ENCODE measurements around the gene FBLL1. TPM values are rescaled to one million over a fixed set of nuclear protein-coding genes. Genes with fewer than 3 reads are reported as not detected.

Gene FBLL1
- total RNA-seq, 1 experiment from 2014 or later: 0.07 TPM

GRCh38 chr5:168525856-168526255 lies 3.2 kb upstream of the FBLL1 start:
- intact Hi-C loops (cut with micrococcal nuclease): no loop called here
- Histone ChIP-seq H3K27me3 (ENCODE audit: low read length) (no peaks in the 10 kb centered on the region), H3K9ac (ENCODE audit: low read length) (no peak overlapping the region), H3K27ac (ENCODE audit: low read length) (no peak overlapping the region), H3K36me3 (ENCODE audit: low read depth, low read length) (no peaks in the 10 kb centered on the region), H2AFZ (ENCODE audit: low read length) (no peak overlapping the region), H3K79me2 (ENCODE audit: low read length) (no peaks in the 10 kb centered on the region), H3K4me1 (ENCODE audit: insufficient read depth, low read length) (no peaks in the 10 kb centered on the region), H3K9me3 (ENCODE audit: low read length) (no peaks in the 10 kb centered on the region), H4K20me1 (ENCODE audit: low read length) (no peaks in the 10 kb centered on the region), H3F3A (ENCODE audit: low read length, unreplicated experiment) (no peaks in the 10 kb centered on the region), H3K4me2 (ENCODE audit: low read length) (no peak overlapping the region), H3K4me3 (ENCODE audit: low read length) (no peak overlapping the region), H3K9me2 (replicated peaks; ENCODE audit: low read length) (no peaks in the 10 kb centered on the region)
- CTCF ChIA-PET: no interaction called here
- BruUV-seq (replicated peaks): no TSS peak
- TF ChIP-seq EZH2 (IDR thresholded peaks at IDR 0.05; ENCODE audit: low read length, unreplicated experiment) (no peak), CTCF (conservative IDR thresholded peaks at IDR 0.05; ENCODE audit: low read depth, low read length) (no peak), EZH2phosphoT487 (IDR thresholded peaks at IDR 0.05; ENCODE audit: borderline replicate concordance, low read length) (no peak)
- POLR2A ChIA-PET (ENCODE audit: unreplicated experiment): no interaction called here
- DNase-seq (no peak), ATAC-seq (no peak)

- H4K20me1 ChIP-seq (ENCODE audit: low read length): no peaks in the 10 kb centered on the region
- no peak for TF ChIP-seq EZH2 (IDR thresholded peaks at IDR 0.05; ENCODE audit: low read length, unreplicated experiment)
- no peak for TF ChIP-seq CTCF (conservative IDR thresholded peaks at IDR 0.05; ENCODE audit: low read depth, low read length)
- TF ChIP-seq EZH2phosphoT487 (IDR thresholded peaks at IDR 0.05; ENCODE audit: borderline replicate concordance, low read length): no peak
These were observed 1.3 kb upstream of the FBLL1 start for GRCh38 chr5:168527756-168528295.

GRCh38 chr5:168529374-168530234 lies 499 bp downstream of the FBLL1 start:
- intact Hi-C loops (cut with micrococcal nuclease): no loop called here
- no TSS peak for BruUV-seq (replicated peaks)

More at GRCh38 chr5:168527756-168528295, 1.3 kb upstream of the FBLL1 start:
- Histone ChIP-seq H3K36me3 (ENCODE audit: low read depth, low read length) (no peaks in the 10 kb centered on the region), H3F3A (ENCODE audit: low read length, unreplicated experiment) (no peaks in the 10 kb centered on the region), H3K79me2 (ENCODE audit: low read length) (no peaks in the 10 kb centered on the region), H2AFZ (ENCODE audit: low read length) (no peak overlapping the region), H3K27me3 (ENCODE audit: low read length) (no peaks in the 10 kb centered on the region), H3K4me2 (ENCODE audit: low read length) (no peak overlapping the region), H3K9me2 (replicated peaks; ENCODE audit: low read length) (no peaks in the 10 kb centered on the region), H3K9ac (ENCODE audit: low read length) (no peak overlapping the region), H3K9me3 (ENCODE audit: low read length) (no peaks in the 10 kb centered on the region), H3K27ac (ENCODE audit: low read length) (no peak overlapping the region), H3K4me1 (ENCODE audit: insufficient read depth, low read length) (no peaks in the 10 kb centered on the region), H3K4me3 (ENCODE audit: low read length) (no peak overlapping the region)
- no TSS peak for BruUV-seq (replicated peaks)
- ATAC-seq: no peak
- intact Hi-C loops (cut with micrococcal nuclease): no loop called here
- ChIA-PET POLR2A (ENCODE audit: unreplicated experiment) (no interaction called here), CTCF (no interaction called here)
- no peak for DNase-seq

More at GRCh38 chr5:168529374-168530234, 499 bp downstream of the FBLL1 start:
- Histone ChIP-seq H4K20me1 (ENCODE audit: low read length) (no peaks in the 10 kb centered on the region), H3K4me3 (ENCODE audit: low read length) (no peak overlapping the region), H3F3A (ENCODE audit: low read length, unreplicated experiment) (no peaks in the 10 kb centered on the region), H3K27me3 (ENCODE audit: low read length) (no peaks in the 10 kb centered on the region), H2AFZ (ENCODE audit: low read length) (no peak overlapping the region), H3K4me1 (ENCODE audit: insufficient read depth, low read length) (no peaks in the 10 kb centered on the region), H3K27ac (ENCODE audit: low read length) (no peak overlapping the region), H3K79me2 (ENCODE audit: low read length) (no peaks in the 10 kb centered on the region), H3K36me3 (ENCODE audit: low read depth, low read length) (no peaks in the 10 kb centered on the region), H3K9me3 (ENCODE audit: low read length) (no peaks in the 10 kb centered on the region), H3K4me2 (ENCODE audit: low read length) (no peak overlapping the region), H3K9me2 (replicated peaks; ENCODE audit: low read length) (no peaks in the 10 kb centered on the region), H3K9ac (ENCODE audit: low read length) (no peak overlapping the region)
- DNase-seq (no peak), ATAC-seq (no peak)
- ChIA-PET POLR2A (ENCODE audit: unreplicated experiment) (no interaction called here), CTCF (no interaction called here)
- TF ChIP-seq CTCF (conservative IDR thresholded peaks at IDR 0.05; ENCODE audit: low read depth, low read length): no peak
- TF ChIP-seq EZH2 (IDR thresholded peaks at IDR 0.05; ENCODE audit: low read length, unreplicated experiment): no peak
- TF ChIP-seq EZH2phosphoT487 (IDR thresholded peaks at IDR 0.05; ENCODE audit: borderline replicate concordance, low read length): no peak

Measured in PC-3 (cell line).